NCI-H526 (cell line): ENCODE data around the gene MMP1.

Source experiments
- DNase-seq, 2 experiments: peaks; one replicate each; lab custom pipeline; 2025; lab: John Stamatoyannopoulos, UW

MMP1 gene

GRCh38 chr11:102798012-102798746, at the start of gene MMP1:
Gene MMP1 (minus strand): TSS chr11:102798160. CDS start chr11:102798092, 68 bp downstream.
- no peak for DNase-seq

- no peak for DNase-seq
Measured at GRCh38 chr11:102846292-102846691, 48.3 kb upstream of the MMP1 start.

DNA sequence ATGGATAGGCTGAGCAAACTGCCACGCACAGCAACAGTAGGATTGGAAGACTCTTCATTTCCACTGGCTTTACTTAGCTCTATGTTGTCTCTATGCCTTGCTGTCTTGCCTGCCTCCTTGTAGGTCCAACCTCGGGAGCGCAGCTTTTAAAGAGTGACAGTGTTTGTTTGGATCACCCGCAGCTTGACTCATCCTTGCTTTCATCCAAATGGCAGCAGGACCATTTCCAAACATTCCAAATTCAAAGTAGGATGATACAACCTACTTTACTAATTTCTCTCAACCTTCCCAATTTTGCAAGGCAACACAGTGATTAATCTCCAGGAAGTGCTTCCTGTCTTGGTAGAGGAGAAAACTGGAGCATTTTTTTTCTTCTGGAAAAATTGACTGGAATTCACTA, 45.5 kb upstream of the MMP1 start, which contains the start of gene MMP3:
Gene MMP3 (minus strand): TSS at position 121 of the 400 bp plus-strand sequence. CDS start 63 bp downstream, at position 58.
- no peak for DNase-seq

DNA sequence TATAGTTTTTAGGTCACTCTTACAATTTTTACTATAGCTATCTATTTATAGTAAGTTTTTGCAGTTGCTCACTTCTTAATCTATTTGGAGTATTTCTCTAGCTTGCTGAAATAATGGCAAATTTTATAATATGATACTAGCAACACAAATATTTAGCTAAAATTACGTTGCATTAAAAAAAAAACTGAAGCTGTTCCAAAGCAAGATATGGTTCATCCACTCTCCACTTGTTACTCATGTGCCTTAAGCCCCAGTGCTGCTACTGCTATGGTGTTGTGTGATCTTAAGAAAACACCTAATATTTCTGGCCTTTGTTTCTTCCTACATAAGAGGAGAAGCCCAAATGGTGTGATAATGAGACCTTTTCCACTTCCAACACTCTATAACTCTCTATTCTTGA, 45.0 kb upstream of the MMP1 start:
- no peak for DNase-seq

DNA sequence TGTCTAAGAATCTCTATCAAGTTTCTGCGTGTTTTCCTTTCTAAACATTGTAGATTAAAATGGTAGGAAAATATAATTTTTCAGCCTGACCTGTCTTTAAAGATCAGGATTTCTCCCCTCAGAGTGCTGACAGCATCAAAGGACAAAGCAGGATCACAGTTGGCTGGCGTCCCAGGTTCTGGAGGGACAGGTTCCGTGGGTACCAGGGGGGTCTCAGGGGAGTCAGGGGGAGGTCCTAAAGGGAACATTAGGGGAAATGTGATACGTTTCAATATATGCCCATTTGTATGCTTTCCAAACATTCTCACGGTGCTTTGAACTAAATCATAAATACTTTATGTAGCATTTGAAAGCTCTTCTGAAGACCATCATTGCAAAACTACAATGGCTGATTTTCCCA, 42.1 kb upstream of the MMP1 start:
- DNase-seq: no peak

DNA sequence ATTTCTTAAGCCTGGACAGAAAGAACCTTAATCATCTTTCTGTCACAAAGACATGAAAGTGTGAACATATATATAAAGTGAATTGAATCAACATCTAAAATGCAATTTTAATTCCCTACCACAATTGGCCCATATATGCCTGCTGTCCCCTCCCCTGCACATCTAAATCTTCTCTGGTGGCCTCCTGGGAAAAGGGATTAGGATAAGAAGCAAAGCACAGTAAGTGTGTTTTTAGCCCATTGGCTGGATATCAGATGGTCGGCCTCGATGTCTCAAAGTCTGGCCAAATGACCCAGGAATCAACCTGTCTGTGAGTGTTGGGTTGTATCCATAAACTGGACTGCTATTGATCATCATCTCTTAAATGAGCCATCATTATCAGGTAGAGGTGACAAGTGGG, 39.7 kb upstream of the MMP1 start:
- DNase-seq: no peak

GRCh38 chr11:102837156-102837555, 39.2 kb upstream of the MMP1 start:
- DNase-seq: no peak

DNA sequence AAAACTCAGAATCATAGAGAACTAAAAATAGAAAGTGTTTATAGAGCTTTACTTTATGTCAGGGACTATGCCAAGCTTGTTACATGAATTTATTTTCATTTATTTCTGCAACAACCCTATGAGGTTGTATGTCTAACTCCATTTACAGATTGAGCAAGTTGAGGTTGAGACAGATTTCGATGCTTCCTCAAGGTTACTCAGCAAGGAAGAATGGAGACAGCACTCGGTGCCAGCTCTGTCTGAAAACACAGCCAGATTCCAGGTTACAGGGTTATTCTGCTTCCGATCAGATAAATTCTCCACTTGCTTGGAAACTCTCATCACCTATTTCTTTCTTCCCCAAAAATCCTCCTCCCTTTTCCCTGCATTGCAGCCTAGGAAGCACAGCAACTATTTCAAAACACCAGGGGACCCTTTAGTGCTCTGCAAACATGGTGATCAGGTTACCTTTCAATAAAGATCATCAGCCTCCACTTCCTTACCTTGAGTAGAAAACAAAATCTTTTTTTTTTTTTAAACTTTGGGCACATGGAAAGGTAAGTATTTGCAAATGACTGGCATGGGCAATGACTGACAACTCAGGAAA, 38.4 kb upstream of the MMP1 start:
- no peak for DNase-seq

- no peak for DNase-seq
Measured at GRCh38 chr11:102833731-102834130, 35.8 kb upstream of the MMP1 start.

DNA sequence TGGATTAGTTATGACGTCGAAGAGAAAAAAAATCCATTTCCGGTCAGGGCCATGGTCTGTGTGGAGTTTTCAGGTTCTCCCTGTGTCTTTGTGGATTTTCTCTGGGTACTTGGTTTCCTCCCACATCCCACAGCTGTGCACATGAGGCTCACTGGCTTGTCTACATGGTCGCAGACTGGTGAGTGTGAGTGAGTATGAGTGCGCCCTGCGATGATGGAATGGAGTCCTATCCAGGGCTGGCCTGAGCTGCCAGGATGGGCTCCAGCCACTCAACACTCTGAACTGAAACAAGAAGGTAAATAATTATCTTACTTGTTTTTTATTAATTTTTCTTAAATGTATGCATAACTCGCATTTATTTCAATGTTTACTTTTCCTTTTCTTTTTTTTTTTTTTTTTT, 34.7 kb upstream of the MMP1 start:
- no peak for DNase-seq

- no peak for DNase-seq
Measured at GRCh38 chr11:102831489-102832440, 33.8 kb upstream of the MMP1 start.

- DNase-seq: no peak
Measured at GRCh38 chr11:102831128-102831488, 33.1 kb upstream of the MMP1 start.

- no peak for DNase-seq
Measured at GRCh38 chr11:102830001-102830727, 32.2 kb upstream of the MMP1 start.

GRCh38 chr11:102829316-102830000, 31.5 kb upstream of the MMP1 start:
- no peak for DNase-seq

GRCh38 chr11:102824556-102824955, 26.6 kb upstream of the MMP1 start:
- DNase-seq: no peak

- no peak for DNase-seq
Measured at GRCh38 chr11:102819491-102819890, 21.5 kb upstream of the MMP1 start.

DNA sequence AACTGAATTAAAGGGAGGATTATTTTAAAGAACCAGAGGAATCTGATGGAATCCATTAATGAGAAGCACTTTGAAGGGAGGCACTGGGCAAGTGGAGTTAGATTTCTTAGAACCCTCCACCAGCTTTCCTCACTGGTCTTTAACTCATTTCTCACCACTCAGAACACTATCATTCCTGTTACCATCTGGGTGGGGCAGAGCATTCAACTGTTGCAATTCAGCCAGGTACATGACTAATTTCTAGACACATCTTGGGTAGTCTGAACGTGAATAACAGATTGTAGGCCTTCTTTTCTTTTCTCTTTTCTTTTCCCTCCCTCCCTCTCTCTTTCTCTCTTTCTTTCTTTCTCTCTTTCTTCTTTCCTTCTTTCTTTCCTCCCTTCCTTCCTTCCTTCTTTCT, 15.5 kb upstream of the MMP1 start:
- DNase-seq: no peak

- DNase-seq: no peak
Measured at GRCh38 chr11:102812188-102812587, 14.2 kb upstream of the MMP1 start.

DNA sequence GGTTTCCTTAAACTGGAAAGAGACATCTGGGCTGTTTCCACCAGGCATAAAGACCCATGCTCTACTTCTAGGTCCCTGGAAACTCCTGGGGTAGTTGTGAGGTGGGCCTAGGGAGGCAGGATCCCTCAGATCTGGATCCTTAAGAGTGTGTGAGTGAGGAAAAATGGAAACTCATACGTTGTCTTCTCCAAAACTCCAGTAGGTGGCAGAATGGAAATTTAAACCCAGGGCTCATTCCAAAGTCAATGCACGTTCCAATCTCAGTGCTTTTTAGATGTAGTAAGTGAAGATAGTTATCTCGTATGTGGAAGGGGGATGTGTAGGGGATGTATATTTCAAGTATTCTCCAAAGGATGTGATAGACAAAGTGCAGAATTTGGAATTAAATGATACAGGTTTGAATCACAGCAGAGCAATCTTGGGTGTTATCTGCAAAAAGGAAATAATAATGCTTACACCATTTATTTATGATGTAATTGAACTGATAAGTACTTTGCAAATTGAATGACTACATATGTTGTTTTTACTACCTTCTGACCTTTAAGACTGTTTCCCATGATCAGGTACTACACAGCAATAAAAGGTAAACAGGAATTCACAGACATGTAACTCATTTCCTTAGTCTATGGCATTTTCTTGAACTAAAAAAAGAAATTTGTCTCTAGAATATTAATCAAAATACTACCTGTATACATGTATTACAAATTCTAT, 13.1 kb upstream of the MMP1 start:
- DNase-seq: peak in 1 of 2 experiments; percentile 54

DNA sequence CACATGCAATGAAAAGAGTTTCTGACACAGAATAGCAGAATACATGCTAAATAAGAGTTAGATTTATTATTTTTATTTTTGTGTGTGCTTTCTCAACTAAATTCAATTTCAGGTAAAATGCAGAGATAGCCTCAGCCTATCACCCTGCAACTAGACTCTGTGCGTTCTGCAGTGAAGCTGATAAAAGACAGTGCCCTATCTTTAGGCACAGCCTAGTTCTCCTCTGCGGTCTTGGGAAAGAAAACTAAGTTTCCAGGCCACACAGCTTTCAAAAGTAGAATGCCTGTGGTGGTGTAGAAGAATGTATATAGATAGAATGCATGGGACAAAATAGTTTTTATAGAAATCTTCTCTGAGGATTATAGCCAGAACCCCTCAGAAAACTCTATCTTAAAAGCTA, 12.0 kb upstream of the MMP1 start:
- no peak for DNase-seq

DNA sequence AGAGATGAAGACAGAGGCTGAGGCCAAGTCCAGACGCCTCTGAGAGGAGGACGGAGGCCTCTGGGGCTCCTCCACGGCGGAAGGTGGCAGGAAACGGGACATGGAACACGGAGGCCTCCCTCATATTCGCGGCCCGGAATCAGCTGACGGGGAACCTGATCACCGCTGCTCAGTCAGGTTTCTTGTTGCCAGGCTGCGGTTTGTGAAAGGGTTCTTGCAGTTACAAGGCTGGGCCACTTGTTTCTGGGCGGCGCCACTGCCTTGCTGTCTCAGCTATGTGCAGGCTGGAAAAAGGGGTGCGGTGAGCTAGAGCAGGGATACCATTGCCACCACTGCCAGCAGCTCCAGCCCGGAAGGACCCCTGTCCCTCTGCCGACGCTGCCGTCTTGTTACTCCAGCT, 10.0 kb upstream of the MMP1 start:
- DNase-seq: peak; percentile 58 to 92
